K562 (cell line): ENCODE results near the gene TMEM114. TPM values are rescaled to one million over a fixed set of nuclear protein-coding genes. Genes with fewer than 3 reads are reported as not detected.

Source experiments
- ATAC-seq: fragments of 200-7000 bp; cut with Tn5 transposase; 3 replicates; pipeline ENCODE4 v1.9.1; 2020; ENCODE audit warnings: moderate library complexity
- BruUV-seq: library from RNA; stranded (reverse); fragments of 400-500 nt; replicated peaks from 2 replicates; lab custom pipeline; 2021; lab: Mats Ljungman, UMichigan
- CTCF ChIA-PET: fragments of 300-600 bp; formaldehyde crosslinking; extraction: SDS; loops from one replicate; lab custom pipeline; 2021; ENCODE audit warnings: low intra/inter-chr PET ratio; lab: Yijun Ruan, JAX
- POLR2A ChIA-PET: fragments of 300-600, 350-650 bp; sonication (Branson Sonifier 250); formaldehyde crosslinking; extraction: SDS; loops from one replicate; lab custom pipeline; 2021; ENCODE audit warnings: antibody characterized with exemption, inconsistent platforms; lab: Yijun Ruan, JAX
- DNase-seq, 4 experiments: peaks; one replicate each; pipeline versions ENCODE4 v3.0.0 to v3.0.0-alpha.2; 2011 to 2018; ENCODE audit warnings: low spot score in 3 of 4, mixed read lengths in 3 of 4; ENCODE audit errors: extremely low read depth in 1 of 4
- FAIRE-seq: peaks from 2 replicates; lab custom pipeline; 2011; peaks lifted over from hg19 to GRCh38; lab: Jason Lieb, UNC
- H2AFZ ChIP-seq: 2 replicates; pipeline ENCODE4 v1.6.0; 2011; ENCODE audit warnings: low read depth, low read length, control low read depth, inconsistent platforms
- H3K27ac ChIP-seq: fragments of 200-600 bp; 3 replicates; pipeline ENCODE4 v1.8.0; 2011; ENCODE audit warnings: low read depth, mild to moderate bottlenecking, control low read depth, inconsistent platforms, low read length, moderate library complexity, mixed read lengths; ENCODE audit errors: extremely low read depth
- H3K27me3 ChIP-seq, 2 experiments: fragments of 300-600 bp in 1 of 2; 2 replicates in 1 of 2; 3 replicates in 1 of 2; pipeline versions ENCODE4 v1.6.0 to v1.8.0; 2011; ENCODE audit warnings: inconsistent platforms in 2 of 2, low read length in 2 of 2, mild to moderate bottlenecking in 1 of 2, mixed read lengths in 1 of 2, moderate library complexity in 1 of 2; ENCODE audit not compliant: control insufficient read depth in 2 of 2, insufficient read depth in 2 of 2
- H3K36me3 ChIP-seq: fragments of 300-600 bp; 3 replicates; pipeline ENCODE4 v1.8.0; 2011; ENCODE audit warnings: mild to moderate bottlenecking, low read length, inconsistent platforms; ENCODE audit not compliant: control insufficient read depth, insufficient read depth
- H3K4me1 ChIP-seq, 2 experiments: fragments of 200-600 bp in 1 of 2; replicated peaks in 1 of 2; 2 replicates in 1 of 2; 3 replicates in 1 of 2; pipeline versions ENCODE4 v1.5.1 to v1.8.0; 2011; ENCODE audit warnings: inconsistent platforms in 2 of 2, low read length in 2 of 2, mild to moderate bottlenecking in 1 of 2, mixed read lengths in 1 of 2, moderate library complexity in 1 of 2; ENCODE audit not compliant: control insufficient read depth in 2 of 2, insufficient read depth in 2 of 2
- H3K4me2 ChIP-seq: 2 replicates; pipeline ENCODE4 v1.6.1; 2011; ENCODE audit warnings: low read length, control low read depth, inconsistent platforms, mixed read lengths; ENCODE audit not compliant: insufficient read depth
- H3K4me3 ChIP-seq: fragments of 200-600 bp; sonication (generic), shearing (Covaris generic); 2 replicates; pipeline ENCODE4 v1.5.1; 2016; ENCODE audit warnings: control low read depth, inconsistent platforms
- H3K79me2 ChIP-seq: fragments of 200-600 bp; 3 replicates; pipeline ENCODE4 v1.8.0; 2011; ENCODE audit warnings: low read length, inconsistent platforms; ENCODE audit not compliant: control insufficient read depth, insufficient read depth
- H3K9ac ChIP-seq, 2 experiments: 2 replicates each; pipeline versions ENCODE4 v1.6.0 to v1.6.1; 2011; ENCODE audit warnings: low read depth in 2 of 2, low read length in 2 of 2, control low read depth in 1 of 2, inconsistent platforms in 1 of 2, mild to moderate bottlenecking in 1 of 2, mixed read lengths in 1 of 2; ENCODE audit not compliant: insufficient read depth in 1 of 2
- H3K9me1 ChIP-seq: one replicate; pipeline ENCODE4 v1.6.0; 2011; ENCODE audit warnings: inconsistent platforms, mild to moderate bottlenecking, low read length, moderate library complexity; ENCODE audit not compliant: control insufficient read depth, insufficient read depth
- H3K9me3 ChIP-seq: replicated peaks from 2 replicates; pipeline ENCODE4 v1.5.1; 2011; ENCODE audit warnings: low read depth, low read length, inconsistent platforms; ENCODE audit not compliant: control insufficient read depth, insufficient read depth
- H4K20me1 ChIP-seq: replicated peaks from 2 replicates; pipeline ENCODE4 v1.6.1; 2011; ENCODE audit warnings: low read length, inconsistent platforms, mixed read lengths; ENCODE audit not compliant: control insufficient read depth, insufficient read depth
- ZBTB11 ChIP-seq, 3 experiments: fragments of 200-800 bp in 1 of 3; fragments of 250-450 bp in 1 of 3; fragments of 450-650 bp in 1 of 3; sonication (Bioruptor Pico) in 1 of 3; sonication (Bioruptor generic) in 1 of 3; formaldehyde crosslinking in 1 of 3; IDR thresholded peaks; 2 replicates each; pipeline versions ENCODE4 v1.6.1 to v1.8.0; 2016 to 2022; ENCODE audit warnings: mild to moderate bottlenecking in 2 of 3, missing genetic modification characterization in 2 of 3, missing compliant biosample characterization in 1 of 3, moderate library complexity in 1 of 3
- ZHX1 ChIP-seq: fragments of 150-350 bp; conservative IDR thresholded peaks from 2 replicates; pipeline ENCODE4 v1.6.1; 2014; ENCODE audit warnings: low read length
- whole genome bisulfite sequencing: fragments of 100-300 bp; shearing (Covaris generic); methylation state at CpG from one replicate; pipeline ENCODE4 v1.1.6; 2016; ENCODE audit warnings: low coverage, mixed read lengths; ENCODE audit not compliant: insufficient coverage; ENCODE audit errors: missing lambda C conversion rate; 5-methylcytosine and 5-hydroxymethylcytosine counted together
- in situ Hi-C: fragments of 300-500 bp; cut with MboI; formaldehyde crosslinking; loops from 4 replicates; pipeline ENCODE4 v1.15.0; 2018; ENCODE audit warnings: inconsistent platforms, mixed read lengths
- intact Hi-C: fragments of 100-400 bp; cut with micrococcal nuclease; formaldehyde crosslinking; loops from 2 replicates; pipeline ENCODE4 v1.14.2; 2022
- polyA plus RNA-seq, 8 experiments: library from polyadenylated mRNA; depleted of rRNA in 4 of 8; stranded (reverse) in 5 of 8; unstranded in 3 of 8; fragments of >200 nt; fragmentation: Nextera tagmentation in 2 of 8; fragmentation: Illumina TruSeq in 1 of 8; extraction: Ambion mirVana in 2 of 8; extraction: Trizol in 1 of 8; gene quantifications; 2 replicates each; pipeline versions ENCODE4 v1.2.1 to v1.2.3, GENCODE V29; 2011 to 2014; ENCODE audit warnings: inconsistent platforms in 1 of 8, missing spikeins in 1 of 8
- total RNA-seq, 7 experiments: library from RNA; depleted of rRNA in 6 of 7; stranded (reverse); fragments of >200 nt in 6 of 7; fragmentation: Illumina TruSeq in 2 of 7; extraction: Trizol in 2 of 7; gene quantifications; 2 replicates each; pipeline versions ENCODE4 v1.2.1 to v1.2.3, GENCODE V29; 2011 to 2021; ENCODE audit warnings: low replicate concordance in 1 of 7
- TF ChIP-seq, protein P1 (sequence below): fragments of 450-650 bp; IDR thresholded peaks from 2 replicates; pipeline ENCODE4 v1.6.1; 2018; ENCODE audit not compliant: partially characterized antibody
- TF ChIP-seq, protein P2 (sequence below): sonication (generic); formaldehyde crosslinking; IDR thresholded peaks from 2 replicates; pipeline ENCODE4 v1.8.1; 2023; ENCODE audit warnings: mild to moderate bottlenecking, missing genetic modification reagents

The TMEM114 gene
- total and polyA plus RNA-seq, 9 of the 15 experiments (the other 6 are each of a cell fraction or from before 2014, with no cell fraction given), result not detected

DNA sequence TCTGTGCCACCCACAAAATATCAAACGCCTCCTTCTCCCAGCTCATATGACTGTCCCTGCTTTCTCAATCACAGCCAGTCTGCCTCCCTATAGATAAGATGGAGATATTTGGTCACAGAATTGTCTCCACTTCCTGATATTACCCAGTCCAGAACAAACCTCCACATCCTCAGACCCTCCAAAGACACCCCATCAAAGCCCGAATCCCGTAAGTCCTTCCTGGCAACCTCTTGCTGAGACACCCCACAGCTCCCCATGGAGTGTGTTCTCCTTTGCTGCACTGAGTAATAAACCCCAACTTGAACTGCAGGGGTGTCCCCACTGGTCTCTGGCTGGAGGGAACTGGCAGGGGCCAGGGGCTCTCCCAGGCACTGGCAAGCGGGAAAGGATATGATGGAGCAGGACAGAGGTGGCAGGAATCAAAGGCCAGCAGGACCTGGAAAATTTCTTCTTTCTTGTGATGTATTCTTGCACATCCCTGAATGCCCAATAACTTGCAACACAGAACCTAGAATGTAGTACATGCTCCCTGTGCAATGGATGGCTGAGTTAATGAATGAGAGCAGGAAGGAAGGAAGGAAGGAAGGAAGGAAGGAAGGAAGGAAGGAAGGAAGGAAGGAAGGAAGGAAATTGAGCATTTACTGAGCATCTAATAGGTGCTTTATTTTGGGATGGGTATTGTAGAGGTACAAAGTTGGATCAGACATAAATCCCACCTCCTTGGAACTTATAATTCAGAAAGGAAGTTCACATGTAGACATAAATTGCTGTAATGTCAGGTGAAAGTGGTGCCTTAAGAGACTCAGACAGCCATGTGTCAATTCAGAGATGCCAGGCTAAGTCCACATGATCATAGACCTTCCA lies 13.9 kb downstream of the TMEM114 start:
- ATAC-seq (no peak), FAIRE-seq (no peak), DNase-seq (no peak)
- Histone ChIP-seq H3K9ac (no peak overlapping the region), H3K4me1 (no peaks in the 10 kb centered on the region), H2AFZ (no peak overlapping the region), H3K9me1 (no peaks in the 10 kb centered on the region), H3K79me2 (no peaks in the 10 kb centered on the region), H3K27me3 (peaks cover 5 to 35% of the 10 kb centered on the region in 2 experiments; a peak in 4 of 5 replicates), H3K4me2 (no peak overlapping the region), H3K27ac (no peak overlapping the region), H3K4me3 (no peak overlapping the region), H3K36me3 (no peaks in the 10 kb centered on the region), H3K9me3 (no peaks in the 10 kb centered on the region), H4K20me1 (0 out of 2 replicates have a peak, but pooled peaks cover 5% of the 10 kb centered on the region)
- in situ Hi-C loops (no loop called here), intact Hi-C loops (no loop called here)
- ChIA-PET POLR2A (interaction anchor here (0.6 to 0.7 kb wide), 2 partner anchors 1651 to 1956 kb away, joined by 3 to 4 read pairs; no protein-coding TSS in a partner anchor), CTCF (interaction anchor here (0.7 kb wide), 1 partner anchor 323 kb away, joined by 3 read pairs; no protein-coding TSS in a partner anchor)
- WGBS, result 0% methylated on average over 4 of the region's 4 CpGs
- TF ChIP-seq ZBTB11 (CRISPR knock-in tag; IDR thresholded peaks at IDR 0.05) (no peak), ZHX1 (no peak)
- TF ChIP-seq, protein P1, sequence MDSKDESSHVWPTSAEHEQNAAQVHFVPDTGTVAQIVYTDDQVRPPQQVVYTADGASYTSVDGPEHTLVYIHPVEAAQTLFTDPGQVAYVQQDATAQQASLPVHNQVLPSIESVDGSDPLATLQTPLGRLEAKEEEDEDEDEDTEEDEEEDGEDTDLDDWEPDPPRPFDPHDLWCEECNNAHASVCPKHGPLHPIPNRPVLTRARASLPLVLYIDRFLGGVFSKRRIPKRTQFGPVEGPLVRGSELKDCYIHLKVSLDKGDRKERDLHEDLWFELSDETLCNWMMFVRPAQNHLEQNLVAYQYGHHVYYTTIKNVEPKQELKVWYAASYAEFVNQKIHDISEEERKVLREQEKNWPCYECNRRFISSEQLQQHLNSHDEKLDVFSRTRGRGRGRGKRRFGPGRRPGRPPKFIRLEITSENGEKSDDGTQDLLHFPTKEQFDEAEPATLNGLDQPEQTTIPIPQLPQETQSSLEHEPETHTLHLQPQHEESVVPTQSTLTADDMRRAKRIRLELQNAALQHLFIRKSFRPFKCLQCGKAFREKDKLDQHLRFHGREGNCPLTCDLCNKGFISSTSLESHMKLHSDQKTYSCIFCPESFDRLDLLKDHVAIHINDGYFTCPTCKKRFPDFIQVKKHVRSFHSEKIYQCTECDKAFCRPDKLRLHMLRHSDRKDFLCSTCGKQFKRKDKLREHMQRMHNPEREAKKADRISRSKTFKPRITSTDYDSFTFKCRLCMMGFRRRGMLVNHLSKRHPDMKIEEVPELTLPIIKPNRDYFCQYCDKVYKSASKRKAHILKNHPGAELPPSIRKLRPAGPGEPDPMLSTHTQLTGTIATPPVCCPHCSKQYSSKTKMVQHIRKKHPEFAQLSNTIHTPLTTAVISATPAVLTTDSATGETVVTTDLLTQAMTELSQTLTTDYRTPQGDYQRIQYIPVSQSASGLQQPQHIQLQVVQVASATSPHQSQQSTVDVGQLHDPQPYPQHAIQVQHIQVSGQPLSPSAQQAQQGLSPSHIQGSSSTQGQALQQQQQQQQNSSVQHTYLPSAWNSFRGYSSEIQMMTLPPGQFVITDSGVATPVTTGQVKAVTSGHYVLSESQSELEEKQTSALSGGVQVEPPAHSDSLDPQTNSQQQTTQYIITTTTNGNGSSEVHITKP, result no peak
- TF ChIP-seq, protein P2, sequence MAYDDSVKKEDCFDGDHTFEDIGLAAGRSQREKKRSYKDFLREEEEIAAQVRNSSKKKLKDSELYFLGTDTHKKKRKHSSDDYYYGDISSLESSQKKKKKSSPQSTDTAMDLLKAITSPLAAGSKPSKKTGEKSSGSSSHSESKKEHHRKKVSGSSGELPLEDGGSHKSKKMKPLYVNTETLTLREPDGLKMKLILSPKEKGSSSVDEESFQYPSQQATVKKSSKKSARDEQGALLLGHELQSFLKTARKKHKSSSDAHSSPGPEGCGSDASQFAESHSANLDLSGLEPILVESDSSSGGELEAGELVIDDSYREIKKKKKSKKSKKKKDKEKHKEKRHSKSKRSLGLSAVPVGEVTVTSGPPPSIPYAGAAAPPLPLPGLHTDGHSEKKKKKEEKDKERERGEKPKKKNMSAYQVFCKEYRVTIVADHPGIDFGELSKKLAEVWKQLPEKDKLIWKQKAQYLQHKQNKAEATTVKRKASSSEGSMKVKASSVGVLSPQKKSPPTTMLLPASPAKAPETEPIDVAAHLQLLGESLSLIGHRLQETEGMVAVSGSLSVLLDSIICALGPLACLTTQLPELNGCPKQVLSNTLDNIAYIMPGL (CRISPR knock-in tag), result no peak
- no TSS peak for BruUV-seq
